T47D (cell line): Measurements from ENCODE around the gene CHRND.
"Not testable (repeated sequence)": the region's sequence is repeated elsewhere in the genome, so short reads cannot be mapped to it uniquely, and the experiment has no call there.

Experiments used
- DNase-seq, 2 experiments: peaks; one replicate each; pipeline versions ENCODE4 v3.0.0 to v3.0.0-alpha.2; 2011 to 2012; ENCODE audit warnings: low read depth in 1 of 2, low spot score in 1 of 2
- JUND ChIP-seq: IDR thresholded peaks from 2 replicates; pipeline ENCODE4 v1.6.1; 2012; ENCODE audit warnings: low read depth
- in situ Hi-C: cut with HindIII; loops from 2 replicates; pipeline ENCODE4 v1.10.0; 2016; ENCODE audit warnings: low sequenced_read_pairs, low pct_unique_long_range_greater_than_20kb

Gene CHRND

GRCh38 chr2:232549655-232550353, 23.8 kb downstream of the CHRND start:
- in situ Hi-C loops = no loop called here
- TF ChIP-seq JUND = no peak
- no peak for DNase-seq

DNA sequence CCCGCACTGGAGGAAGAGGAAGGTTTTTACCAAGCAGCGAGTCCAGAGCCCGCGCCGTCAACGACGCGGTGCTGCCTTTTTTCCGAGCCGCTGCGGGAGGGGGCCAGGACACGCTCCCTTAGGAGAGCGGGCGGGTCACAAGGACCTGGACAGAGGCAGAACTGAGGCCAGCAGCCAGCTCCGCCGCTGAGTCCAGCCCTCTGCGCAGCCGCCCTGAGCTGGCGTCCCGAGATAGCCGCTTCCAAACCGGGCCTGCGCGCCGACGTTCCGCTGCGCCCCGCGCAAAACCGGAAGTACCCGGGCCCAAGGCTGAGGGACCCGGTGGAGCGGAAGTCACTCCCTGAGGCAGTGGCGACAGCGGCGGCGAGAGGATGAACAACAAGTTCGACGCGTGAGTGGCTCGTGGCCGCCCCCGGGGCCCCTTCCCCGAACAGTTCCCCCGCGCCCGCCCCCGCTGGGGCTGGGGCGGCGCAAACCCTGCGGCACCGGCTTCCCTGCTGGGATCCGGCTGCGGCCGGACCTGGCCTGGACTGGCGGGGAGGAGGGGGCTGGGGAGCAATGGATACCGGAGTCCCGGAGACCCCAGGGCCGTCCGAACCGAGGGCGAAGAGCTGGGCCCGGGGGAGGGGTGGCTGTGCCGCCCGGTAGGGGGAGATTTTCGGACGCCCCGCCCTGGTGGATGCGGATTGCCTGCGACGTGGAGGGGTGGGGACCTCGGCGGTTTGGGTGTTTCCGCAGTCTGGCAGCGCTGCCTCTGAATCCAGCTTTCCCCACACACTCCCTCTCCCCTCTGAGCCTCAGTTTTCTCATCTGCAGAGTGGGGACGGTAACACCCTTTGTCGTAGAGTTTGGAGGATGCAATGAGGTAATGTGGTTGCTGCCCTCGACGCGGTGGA, 24.6 kb downstream of the CHRND start, which contains the start of the genes EIF4E2 and TIGD1:
TSS of gene EIF4E2 (plus strand) at position 336 of the 896 bp plus-strand sequence. CDS start at position 372, 36 bp downstream.
TSS of gene TIGD1 (minus strand) at position 204 of the 896 bp plus-strand sequence. CDS start 675 bp downstream, outside the sequence.
- no peak for TF ChIP-seq JUND
- in situ Hi-C loops = no loop called here

GRCh38 chr2:232551250-232551638, 25.3 kb downstream of the CHRND start:
- no peak for TF ChIP-seq JUND
- DNase-seq = no peak
- in situ Hi-C loops = no loop called here

More for the DNA sequence above, 24.6 kb downstream of the CHRND start, which contains the start of the genes EIF4E2 and TIGD1:
- peak; percentile 89 to 93 for DNase-seq

GRCh38 chr2:232551776-232552175, 25.8 kb downstream of the CHRND start:
- in situ Hi-C loops = no loop called here
- no peak for TF ChIP-seq JUND
- no peak for DNase-seq

GRCh38 chr2:232556426-232556825, 30.5 kb downstream of the CHRND start:
- no peak for DNase-seq
- in situ Hi-C loops = no loop called here
- no peak for TF ChIP-seq JUND

DNA sequence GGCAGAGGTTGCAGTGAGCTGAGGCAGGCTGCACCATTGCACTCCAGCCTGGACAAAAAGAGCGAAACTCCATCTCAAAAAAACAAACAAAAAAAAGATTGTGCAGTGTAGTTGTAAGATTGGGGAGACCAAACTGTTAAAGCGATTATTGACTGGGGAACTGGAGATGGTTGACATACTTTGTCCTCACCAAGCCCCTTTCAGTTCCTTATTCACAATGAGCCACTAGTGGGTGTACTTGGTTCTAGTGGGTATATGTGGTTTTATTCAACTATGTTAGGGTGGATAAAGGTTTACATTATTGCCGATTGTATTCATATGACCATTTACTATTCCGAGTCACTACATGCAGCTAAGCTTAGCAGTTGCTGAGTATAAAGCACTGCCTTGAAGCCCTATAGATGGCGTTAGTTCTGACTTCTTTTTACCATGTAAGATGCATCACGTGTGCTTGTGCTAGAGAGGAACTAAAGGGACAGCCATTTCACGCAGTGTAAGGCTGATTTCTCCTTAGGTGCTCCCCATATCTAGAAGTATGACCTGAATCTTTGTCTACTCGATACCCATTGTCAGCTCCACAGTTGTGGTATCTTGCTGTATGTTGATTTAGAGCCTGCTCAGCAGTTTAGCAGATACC, 36.7 kb downstream of the CHRND start:
- DNase-seq = peak in 1 of 2 experiments; percentile 32
- in situ Hi-C loops = no loop called here
- no peak for TF ChIP-seq JUND

GRCh38 chr2:232563580-232563979, 37.6 kb downstream of the CHRND start:
- peak; percentile 84 for TF ChIP-seq JUND
- in situ Hi-C loops = no loop called here
- peak; percentile 31 to 91 for DNase-seq

DNA sequence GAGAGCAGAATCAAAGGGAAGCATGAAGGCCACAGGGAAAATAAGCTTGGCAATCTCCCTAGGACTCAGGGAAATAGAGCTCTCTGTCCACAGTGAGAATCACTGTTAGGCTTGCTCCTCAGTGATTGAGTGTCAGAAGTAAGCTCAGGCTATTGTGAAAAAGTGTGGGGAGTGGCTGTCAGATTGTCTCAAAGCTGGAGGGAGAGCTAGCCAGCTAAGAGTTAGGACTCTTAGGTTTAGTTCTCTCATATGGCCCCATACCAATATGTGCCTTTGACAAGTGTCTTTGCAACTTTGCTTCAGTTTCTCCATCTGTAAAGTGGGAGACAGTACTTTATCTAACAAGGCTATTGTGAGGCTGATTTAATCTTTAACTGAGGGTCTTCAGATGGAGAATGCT, 41.8 kb downstream of the CHRND start:
- in situ Hi-C loops = no loop called here
- no peak for TF ChIP-seq JUND
- no peak for DNase-seq

DNA sequence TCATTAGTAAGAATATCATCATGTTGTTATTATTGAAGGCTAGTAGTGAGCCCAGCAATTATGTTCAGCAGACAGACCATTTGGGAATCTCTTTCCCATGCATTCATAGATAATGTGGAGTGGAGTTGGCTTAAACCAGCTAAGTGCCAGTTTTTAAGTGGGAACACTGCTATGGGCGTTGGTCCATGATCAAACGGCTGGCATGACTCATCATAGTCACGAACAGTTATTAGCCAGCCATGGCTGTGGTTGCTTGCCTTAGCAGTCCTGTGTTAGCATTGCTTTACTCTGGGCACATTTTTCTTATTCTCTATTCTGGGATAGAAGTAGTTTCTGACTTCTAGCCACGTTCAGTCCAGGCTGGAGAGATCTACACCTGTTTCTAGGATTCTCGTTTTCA, 42.2 kb downstream of the CHRND start:
- TF ChIP-seq JUND = no peak
- DNase-seq = no peak
- in situ Hi-C loops = no loop called here

- no peak for TF ChIP-seq JUND
- in situ Hi-C loops = no loop called here
- no peak for DNase-seq
Measured at GRCh38 chr2:232569541-232569940, 43.6 kb downstream of the CHRND start.

GRCh38 chr2:232570481-232570880, 44.5 kb downstream of the CHRND start:
- in situ Hi-C loops, DNase-seq: not testable (repeated sequence)

GRCh38 chr2:232571026-232571474, 45.1 kb downstream of the CHRND start:
- no peak for TF ChIP-seq JUND
- in situ Hi-C loops = no loop called here
- no peak for DNase-seq
